GM18517 (cell line): Measurements from ENCODE around the gene RIMBP2.

Experiments used
- ATAC-seq: cut with Tn5 transposase; IDR thresholded peaks from one replicate; pipeline ENCODE4 v1.9.1; 2021; ENCODE audit warnings: mild to moderate bottlenecking, moderate library complexity; ENCODE audit not compliant: unreplicated experiment

The RIMBP2 gene

GRCh38 chr12:130639476-130640424 lies 76.3 kb downstream of the RIMBP2 start:
- ATAC-seq, result no peak

DNA sequence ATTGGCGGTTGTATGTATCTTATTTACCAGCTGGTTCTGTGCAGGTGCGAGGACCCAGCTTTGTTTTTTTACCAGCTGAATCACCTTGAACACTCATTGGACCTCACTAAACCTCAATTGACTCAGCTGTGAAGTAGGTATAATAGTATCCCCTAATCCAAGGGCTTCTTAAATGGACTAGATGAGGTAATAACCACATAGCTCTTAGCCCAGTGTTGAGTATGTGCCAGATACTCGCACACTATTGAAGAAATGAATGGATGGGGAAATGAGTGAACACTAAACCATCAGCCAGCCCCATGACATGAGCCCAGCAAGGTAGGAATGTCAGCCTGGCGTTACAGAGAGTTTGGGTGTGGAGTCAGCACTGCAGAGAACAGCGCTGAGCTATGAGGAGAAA lies 79.7 kb downstream of the RIMBP2 start:
- ATAC-seq, result no peak

- ATAC-seq, result no peak
Observed at GRCh38 chr12:130634866-130635265, 81.2 kb downstream of the RIMBP2 start.

GRCh38 chr12:130633771-130634170 lies 82.3 kb downstream of the RIMBP2 start:
- ATAC-seq, result no peak

- ATAC-seq, result no peak
Observed at GRCh38 chr12:130632642-130633041, 83.5 kb downstream of the RIMBP2 start.

DNA sequence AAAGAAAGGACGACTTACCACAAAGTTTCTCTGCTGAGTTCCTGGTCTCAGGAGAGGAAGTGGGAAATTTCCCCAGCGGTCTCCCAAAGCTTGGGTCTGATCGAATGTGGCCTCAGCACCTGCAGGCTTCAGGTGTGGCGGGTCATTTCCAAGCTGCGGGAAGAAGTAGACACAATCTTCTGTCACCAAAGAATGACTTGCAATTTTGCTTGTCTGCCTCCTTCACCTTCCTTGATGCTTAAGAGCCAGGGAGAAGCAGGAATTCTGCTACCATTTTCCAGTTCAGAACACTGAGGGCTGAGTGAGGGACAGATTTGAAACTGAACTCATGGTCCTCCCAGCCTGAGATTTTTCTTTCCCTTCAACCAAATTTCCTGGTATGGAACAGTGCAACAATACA lies 87.8 kb downstream of the RIMBP2 start:
- ATAC-seq, result no peak

- ATAC-seq, result no peak
Observed at GRCh38 chr12:130627175-130627574, 88.9 kb downstream of the RIMBP2 start.

- ATAC-seq, result no peak
Observed at GRCh38 chr12:130626601-130627000, 89.5 kb downstream of the RIMBP2 start.

DNA sequence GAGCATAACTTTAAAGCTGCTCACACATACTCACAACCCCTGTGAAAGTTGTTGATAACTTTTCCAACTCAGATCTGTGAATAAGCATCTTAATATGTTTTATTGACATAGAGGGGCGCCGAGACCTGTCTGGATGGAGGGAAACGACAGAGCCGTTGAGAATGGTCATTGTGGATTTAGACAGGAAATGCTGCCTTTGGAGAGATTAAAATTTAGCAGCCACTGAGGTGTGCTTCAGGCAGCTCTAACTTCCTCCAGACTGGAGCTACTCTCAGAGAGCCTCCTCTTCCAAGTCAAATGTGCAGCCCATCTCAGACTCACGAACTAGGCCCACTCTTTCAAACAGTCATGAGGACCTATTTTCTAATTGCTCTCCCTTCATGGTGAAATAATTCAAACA lies 90.9 kb downstream of the RIMBP2 start:
- no peak for ATAC-seq

GRCh38 chr12:130622803-130623202 lies 93.3 kb downstream of the RIMBP2 start:
- ATAC-seq, result no peak

- ATAC-seq, result no peak
Observed at GRCh38 chr12:130621696-130622298, 94.3 kb downstream of the RIMBP2 start.

GRCh38 chr12:130620756-130621155 lies 95.3 kb downstream of the RIMBP2 start:
- no peak for ATAC-seq

DNA sequence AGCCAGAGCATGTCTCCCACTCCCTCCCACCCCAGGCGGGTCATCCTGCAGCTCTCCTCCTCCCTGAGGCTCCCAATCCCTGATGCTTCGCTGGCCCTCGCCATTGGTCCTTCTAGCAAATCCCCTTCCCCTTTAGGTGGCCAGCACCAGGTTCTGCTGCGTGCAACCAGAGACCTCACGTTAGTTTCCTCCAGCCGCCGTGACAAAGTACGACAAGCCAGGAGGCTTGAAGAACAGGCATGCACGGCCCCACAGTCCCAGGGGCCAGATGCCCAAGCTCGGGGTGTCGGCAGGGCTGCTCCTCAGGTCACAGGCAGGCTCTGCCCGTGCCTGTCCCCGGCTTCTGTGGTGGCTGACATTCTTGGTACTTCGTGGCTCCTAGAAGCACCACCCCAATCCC lies 95.8 kb downstream of the RIMBP2 start:
- no peak for ATAC-seq

GRCh38 chr12:130619385-130620001 lies 96.6 kb downstream of the RIMBP2 start:
- ATAC-seq, result no peak

DNA sequence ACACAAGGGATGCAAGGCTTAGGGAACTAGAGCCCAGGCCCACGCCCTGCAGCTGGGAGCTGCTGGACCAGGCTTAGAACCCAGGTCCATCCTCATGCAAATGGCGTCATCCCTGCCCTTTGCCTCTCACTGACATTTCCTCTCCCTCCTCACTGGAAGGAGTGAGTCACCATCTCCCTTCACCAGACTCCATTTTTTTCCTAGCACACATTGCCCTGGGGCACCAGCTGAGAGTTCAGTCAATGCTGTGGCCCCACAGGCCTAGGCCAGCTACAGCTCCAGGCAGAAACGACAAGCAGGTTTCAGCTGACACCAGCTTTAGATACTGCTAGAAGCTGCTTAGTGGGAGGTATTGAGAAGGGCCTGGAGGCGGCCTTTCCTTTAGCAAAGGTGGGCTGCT lies 98.9 kb downstream of the RIMBP2 start:
- no peak for ATAC-seq

GRCh38 chr12:130615861-130616345 lies 100.2 kb downstream of the RIMBP2 start:
- no peak for ATAC-seq

DNA sequence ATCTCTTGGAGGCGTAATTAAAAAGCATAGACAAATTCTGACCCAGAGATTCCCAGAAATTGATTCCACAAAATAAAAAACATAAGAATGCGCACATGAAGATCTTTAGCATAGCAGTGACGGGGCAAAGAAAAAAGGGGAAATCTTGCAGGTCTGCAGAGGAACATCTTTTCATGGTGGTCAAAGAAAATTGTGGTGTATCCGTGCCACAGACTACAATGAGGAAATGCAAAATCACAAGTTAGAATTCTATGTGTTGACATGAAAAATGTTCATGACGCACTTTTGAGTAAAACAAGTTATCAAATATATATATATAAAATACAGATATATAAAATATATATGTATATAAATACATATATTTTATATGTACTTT lies 101.6 kb downstream of the RIMBP2 start:
- ATAC-seq, result no peak

DNA sequence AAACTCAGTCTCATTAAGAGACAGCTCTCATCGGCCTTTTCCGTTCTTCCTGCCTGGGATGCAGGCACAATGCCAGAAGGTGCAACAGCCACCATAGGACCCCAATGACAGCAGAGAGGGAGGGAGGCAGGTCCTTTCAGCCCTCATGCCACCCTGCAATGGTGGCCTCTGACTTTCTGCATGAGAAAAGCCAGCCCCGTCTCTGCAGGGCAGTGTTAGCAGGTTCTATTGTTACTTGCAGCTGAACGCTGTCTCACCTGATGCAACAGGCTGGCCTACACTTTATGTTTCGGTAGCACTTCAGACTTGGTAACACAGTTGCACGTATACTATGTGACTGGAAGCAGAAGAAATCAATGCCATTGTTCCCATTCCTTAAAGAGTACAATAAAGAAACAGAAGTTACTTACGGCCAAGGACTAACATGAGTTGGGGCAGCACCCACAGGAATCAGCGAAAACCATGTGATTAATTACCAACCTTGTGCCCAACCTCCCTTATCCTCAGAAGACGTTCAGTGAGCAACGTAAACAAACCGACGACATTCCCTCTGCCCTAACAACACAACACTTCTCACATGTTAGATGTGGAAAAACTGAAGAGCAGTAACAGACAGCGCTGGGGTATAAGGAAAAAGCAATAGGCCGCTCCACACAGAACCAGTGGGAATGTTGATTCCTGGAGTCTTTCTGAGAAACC lies 102.1 kb downstream of the RIMBP2 start:
- no peak for ATAC-seq

DNA sequence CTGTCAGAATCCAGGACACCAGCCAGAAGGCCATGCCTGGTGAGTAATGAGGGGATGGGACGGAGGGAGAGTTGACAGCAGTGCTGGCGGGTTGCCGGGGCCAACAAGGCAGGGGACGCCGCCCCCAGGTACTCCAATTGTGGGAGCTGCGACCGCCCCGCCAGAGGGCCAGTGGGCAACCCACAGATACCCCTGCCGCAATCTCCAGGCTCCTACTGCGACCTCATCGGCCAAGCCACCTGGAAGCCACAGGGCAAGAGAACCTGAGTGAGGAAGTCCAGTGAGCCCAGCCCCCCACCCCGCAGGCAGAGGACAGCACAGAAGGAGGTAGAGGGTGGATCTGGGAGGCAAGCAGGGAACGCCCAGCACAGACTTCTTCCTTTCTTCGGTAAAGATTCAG lies 103.0 kb downstream of the RIMBP2 start:
- no peak for ATAC-seq

- no peak for ATAC-seq
Observed at GRCh38 chr12:130611026-130611905, 104.8 kb downstream of the RIMBP2 start.
